ENCODE measurements around the gene PPP2R3B.
"Not testable (repeated sequence)": the region's sequence is repeated elsewhere in the genome, so short reads cannot be mapped to it uniquely, and the experiment has no call there.

The PPP2R3B gene

GRCh38 chrX:353566-354535 lies 32.9 kb downstream of the PPP2R3B start:
- no peak for DNase-seq (ENCODE audit: low read depth in 2 of 2)

GRCh38 chrX:352582-353314 lies 34.0 kb downstream of the PPP2R3B start:
- DNase-seq (ENCODE audit: low read depth in 2 of 2), result no peak

- no peak for DNase-seq (ENCODE audit: low read depth in 2 of 2)
These were observed 34.5 kb downstream of the PPP2R3B start for GRCh38 chrX:352181-352580.

- no peak for DNase-seq (ENCODE audit: low read depth in 2 of 2)
These were observed 35.0 kb downstream of the PPP2R3B start for GRCh38 chrX:351736-352135.

GRCh38 chrX:351324-351641 lies 35.4 kb downstream of the PPP2R3B start:
- not testable (repeated sequence) for DNase-seq (ENCODE audit: low read depth in 2 of 2)

GRCh38 chrX:350534-351323 lies 36.0 kb downstream of the PPP2R3B start:
- DNase-seq (ENCODE audit: low read depth in 2 of 2), result no peak

- DNase-seq (ENCODE audit: low read depth in 2 of 2), result no peak
These were observed 36.6 kb downstream of the PPP2R3B start for GRCh38 chrX:350148-350533.

- no peak for DNase-seq (ENCODE audit: low read depth in 2 of 2)
These were observed 37.0 kb downstream of the PPP2R3B start for GRCh38 chrX:349702-350101.

GRCh38 chrX:349196-349595 lies 37.5 kb downstream of the PPP2R3B start:
- DNase-seq (ENCODE audit: low read depth in 2 of 2), result no peak

- no peak for DNase-seq (ENCODE audit: low read depth in 2 of 2)
These were observed 38.1 kb downstream of the PPP2R3B start for GRCh38 chrX:348461-349117.

- no peak for DNase-seq (ENCODE audit: low read depth in 2 of 2)
These were observed 39.2 kb downstream of the PPP2R3B start for GRCh38 chrX:347351-348117.

- no peak for DNase-seq (ENCODE audit: low read depth in 2 of 2)
These were observed 40.5 kb downstream of the PPP2R3B start for GRCh38 chrX:346034-346813.

- no peak for DNase-seq (ENCODE audit: low read depth in 2 of 2)
These were observed 41.4 kb downstream of the PPP2R3B start for GRCh38 chrX:345020-345925.

GRCh38 chrX:344371-344901 lies 42.3 kb downstream of the PPP2R3B start:
- DNase-seq (ENCODE audit: low read depth in 2 of 2), result no peak

GRCh38 chrX:341541-342101 lies 45.1 kb downstream of the PPP2R3B start:
- DNase-seq (ENCODE audit: low read depth in 2 of 2), result no peak

- no peak for DNase-seq (ENCODE audit: low read depth in 2 of 2)
These were observed 45.9 kb downstream of the PPP2R3B start for GRCh38 chrX:340641-341423.

GRCh38 chrX:340121-340520 lies 46.6 kb downstream of the PPP2R3B start:
- no peak for DNase-seq (ENCODE audit: low read depth in 2 of 2)

Measured in stimulated activated CD4-positive, alpha-beta T cell treated with anti-CD3 and anti-CD28 coated beads, Interleukin-1b, Interleukin-23, amount 100 ng/mL, for 1 hour (primary cell).